ENCODE measurements around the gene CDC42BPB.

CDC42BPB gene

DNA sequence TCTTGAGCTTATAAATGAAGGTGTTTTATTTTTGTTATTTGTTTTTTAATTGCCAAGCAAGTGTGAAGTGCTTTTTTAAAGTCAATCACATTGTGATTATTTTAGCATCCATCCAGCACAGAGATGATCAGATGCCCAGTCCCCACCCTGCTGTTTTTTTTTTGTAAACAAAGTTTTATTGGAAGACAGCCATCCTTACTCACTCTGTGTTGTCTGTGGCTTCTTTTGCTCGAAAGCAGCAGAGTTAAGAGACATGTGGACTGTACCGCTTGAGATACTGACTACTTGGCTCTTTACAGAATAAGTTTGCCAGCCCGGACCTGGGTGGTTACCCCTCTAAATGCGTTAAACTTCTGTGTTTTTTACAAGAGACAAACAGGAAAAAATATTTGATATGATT, 165.8 kb downstream of the CDC42BPB start:
- Histone ChIP-seq H3K36me3 (ENCODE audit: control insufficient read depth in 2 of 2, insufficient read depth in 2 of 2, low read length in 2 of 2) (peaks cover 3 to 11% of the 10 kb centered on the region in 2 donors), H3K9me3 (ENCODE audit: control insufficient read depth in 2 of 2, low read length in 2 of 2) (no peaks in the 10 kb centered on the region), H3K27ac (ENCODE audit: low read length) (no peak overlapping the region), H3K4me3 (ENCODE audit: low read length in 2 of 2) (no peak overlapping the region), H3K9ac (ENCODE audit: low read length in 2 of 2) (no peak overlapping the region), H3K4me1 (ENCODE audit: control insufficient read depth, insufficient read depth, low read length) (peaks cover 8% of the 10 kb centered on the region), H3K27me3 (ENCODE audit: control insufficient read depth in 1 of 2, insufficient read depth in 2 of 2, low read length in 2 of 2) (no peaks in the 10 kb centered on the region)

DNA sequence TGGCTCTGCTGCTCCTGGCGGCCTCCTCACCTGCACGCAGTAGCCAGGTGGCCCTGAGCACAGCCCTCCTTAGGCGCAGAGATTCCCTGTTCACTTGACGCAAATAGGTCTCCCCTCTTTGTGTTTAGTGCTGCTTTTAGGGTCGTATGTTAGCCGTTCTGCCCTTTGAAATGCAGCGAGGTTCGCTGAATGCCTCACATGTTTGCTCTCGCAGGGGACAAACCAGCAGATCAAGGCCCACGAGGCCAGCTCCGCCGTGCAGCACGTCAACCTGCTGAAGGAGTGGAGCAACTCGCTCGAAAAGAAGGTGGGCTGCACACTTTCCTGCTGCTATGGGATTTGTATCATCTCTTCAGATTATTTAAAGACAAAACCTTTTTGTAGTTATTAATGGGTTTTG, 166.2 kb downstream of the CDC42BPB start:
- H3K9ac ChIP-seq (ENCODE audit: low read length in 2 of 2) = no peak overlapping the region
- peaks cover 8% of the 10 kb centered on the region for H3K4me1 ChIP-seq (ENCODE audit: control insufficient read depth, insufficient read depth, low read length)
- no peak overlapping the region for H3K27ac ChIP-seq (ENCODE audit: low read length)
- no peaks in the 10 kb centered on the region for H3K27me3 ChIP-seq (ENCODE audit: control insufficient read depth in 1 of 2, insufficient read depth in 2 of 2, low read length in 2 of 2)
- H3K9me3 ChIP-seq (ENCODE audit: control insufficient read depth in 2 of 2, low read length in 2 of 2) = no peaks in the 10 kb centered on the region
- H3K36me3 ChIP-seq (ENCODE audit: control insufficient read depth in 2 of 2, insufficient read depth in 2 of 2, low read length in 2 of 2) = peaks cover 3 to 11% of the 10 kb centered on the region in 2 donors
- no peak overlapping the region for H3K4me3 ChIP-seq (ENCODE audit: low read length in 2 of 2)

DNA sequence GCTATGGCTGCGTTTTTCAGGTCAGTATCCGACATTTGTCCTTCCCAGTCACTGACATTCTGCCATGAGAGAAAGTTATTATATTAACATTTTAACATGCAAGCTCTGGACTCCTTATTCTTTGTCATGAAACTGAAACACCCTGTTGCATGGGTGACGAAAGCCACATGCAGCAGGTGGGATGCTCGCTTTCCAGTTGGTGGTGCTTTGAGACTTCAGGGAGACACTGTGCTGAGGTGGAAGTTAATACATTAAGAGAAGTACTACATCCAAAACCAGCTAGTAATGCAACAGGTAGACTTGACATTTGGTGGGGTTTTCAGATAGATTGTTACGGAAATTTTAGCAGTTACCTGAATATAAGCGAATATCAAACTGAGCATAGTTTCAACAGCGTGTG, 167.7 kb downstream of the CDC42BPB start:
- Histone ChIP-seq H3K4me3 (ENCODE audit: low read length in 2 of 2) (no peak overlapping the region), H3K9ac (ENCODE audit: low read length in 2 of 2) (no peak overlapping the region), H3K9me3 (ENCODE audit: control insufficient read depth in 2 of 2, low read length in 2 of 2) (no peaks in the 10 kb centered on the region), H3K27me3 (ENCODE audit: control insufficient read depth in 1 of 2, insufficient read depth in 2 of 2, low read length in 2 of 2) (no peaks in the 10 kb centered on the region), H3K27ac (ENCODE audit: low read length) (no peak overlapping the region), H3K4me1 (ENCODE audit: control insufficient read depth, insufficient read depth, low read length) (peaks cover 8% of the 10 kb centered on the region), H3K36me3 (ENCODE audit: control insufficient read depth in 2 of 2, insufficient read depth in 2 of 2, low read length in 2 of 2) (peaks cover 3 to 15% of the 10 kb centered on the region in 2 donors)

DNA sequence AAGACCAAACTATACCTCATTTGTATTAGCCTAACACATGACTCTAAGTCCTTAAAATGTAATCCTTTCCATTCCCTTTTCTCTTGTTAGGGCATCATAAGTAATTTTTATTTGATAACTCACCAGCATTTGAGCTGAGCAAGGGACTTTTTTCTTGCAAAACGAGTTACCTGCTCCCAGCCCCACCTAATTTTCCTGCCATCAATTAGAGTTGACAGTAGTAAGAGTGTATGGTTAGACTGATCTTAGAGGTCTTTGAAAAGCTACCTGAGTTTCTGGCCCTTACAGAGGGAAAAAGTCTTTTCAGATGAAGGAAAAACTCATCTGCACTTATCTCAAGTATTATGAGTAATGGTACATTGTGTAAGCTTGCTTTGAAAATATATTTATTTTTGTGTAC, 168.6 kb downstream of the CDC42BPB start:
- Histone ChIP-seq H3K36me3 (ENCODE audit: control insufficient read depth in 2 of 2, insufficient read depth in 2 of 2, low read length in 2 of 2) (peaks cover 3 to 15% of the 10 kb centered on the region in 2 donors), H3K4me1 (ENCODE audit: control insufficient read depth, insufficient read depth, low read length) (peaks cover 7% of the 10 kb centered on the region), H3K4me3 (ENCODE audit: low read length in 2 of 2) (no peak overlapping the region), H3K9me3 (ENCODE audit: control insufficient read depth in 2 of 2, low read length in 2 of 2) (no peaks in the 10 kb centered on the region), H3K27ac (ENCODE audit: low read length) (no peak overlapping the region), H3K27me3 (ENCODE audit: control insufficient read depth in 1 of 2, insufficient read depth in 2 of 2, low read length in 2 of 2) (no peaks in the 10 kb centered on the region), H3K9ac (ENCODE audit: low read length in 2 of 2) (no peak overlapping the region)

DNA sequence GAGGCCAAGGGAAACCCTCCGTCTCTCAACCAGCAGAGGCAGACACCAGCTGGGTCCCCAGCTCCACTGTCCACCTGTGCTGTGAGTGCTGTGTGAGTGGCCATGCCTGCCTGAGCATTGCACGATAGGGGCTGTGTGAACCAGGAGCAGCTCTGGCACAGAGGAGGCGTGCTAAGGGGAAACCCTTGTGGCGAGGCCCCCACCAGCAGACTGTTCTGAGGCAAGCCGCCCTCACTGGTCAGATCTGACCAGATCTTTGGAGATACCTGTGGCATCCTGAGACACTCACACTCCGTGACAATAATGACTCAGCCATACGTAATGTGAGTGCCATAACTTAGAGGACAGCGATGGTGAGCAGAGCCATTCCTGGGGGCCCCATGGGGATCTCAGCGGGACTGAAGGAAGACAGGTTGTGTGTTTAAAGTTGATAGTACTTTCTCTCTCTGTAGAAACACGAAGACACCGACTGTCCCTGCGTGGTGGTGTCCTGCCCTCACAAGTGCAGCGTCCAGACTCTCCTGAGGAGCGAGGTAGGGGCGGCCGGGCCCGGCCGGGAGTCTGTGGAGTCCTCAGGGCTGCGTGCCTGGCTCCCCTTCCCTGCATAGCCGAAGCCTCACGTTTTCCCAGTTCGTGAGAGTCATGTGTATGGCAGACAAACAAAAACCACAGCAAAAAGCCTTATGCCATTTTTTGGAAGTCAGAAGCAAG, 171.5 kb downstream of the CDC42BPB start:
- peaks cover 3 to 15% of the 10 kb centered on the region in 2 donors for H3K36me3 ChIP-seq (ENCODE audit: control insufficient read depth in 2 of 2, insufficient read depth in 2 of 2, low read length in 2 of 2)
- no peak overlapping the region for H3K27ac ChIP-seq (ENCODE audit: low read length)
- no peak overlapping the region for H3K4me3 ChIP-seq (ENCODE audit: low read length in 2 of 2)
- no peak overlapping the region for H3K9ac ChIP-seq (ENCODE audit: low read length in 2 of 2)
- H3K9me3 ChIP-seq (ENCODE audit: control insufficient read depth in 2 of 2, low read length in 2 of 2) = no peaks in the 10 kb centered on the region
- H3K4me1 ChIP-seq (ENCODE audit: control insufficient read depth, insufficient read depth, low read length) = no peaks in the 10 kb centered on the region
- H3K27me3 ChIP-seq (ENCODE audit: control insufficient read depth in 1 of 2, insufficient read depth in 2 of 2, low read length in 2 of 2) = no peaks in the 10 kb centered on the region

DNA sequence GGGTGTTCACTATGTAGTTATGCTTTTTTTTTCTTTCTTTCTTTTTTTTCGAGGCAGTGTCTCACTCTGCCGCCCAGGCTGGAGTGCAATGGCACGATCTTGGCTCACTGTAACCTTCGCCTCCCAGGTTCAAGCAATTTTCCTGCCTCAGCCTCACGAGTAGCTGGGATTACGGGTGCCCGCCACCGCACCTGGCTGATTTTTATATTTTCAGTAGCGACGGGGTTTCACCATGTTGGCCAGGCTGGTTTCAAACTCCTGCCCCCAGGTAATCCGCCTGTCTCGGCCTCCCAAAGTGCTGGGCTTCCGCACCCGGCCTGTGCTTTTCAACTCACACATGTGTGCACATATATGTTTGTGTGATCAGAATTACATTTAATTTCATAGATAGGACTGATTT, 173.8 kb downstream of the CDC42BPB start:
- Histone ChIP-seq H3K36me3 (ENCODE audit: control insufficient read depth in 2 of 2, insufficient read depth in 2 of 2, low read length in 2 of 2) (peaks cover 0 to 8% of the 10 kb centered on the region in 2 donors), H3K4me3 (ENCODE audit: low read length in 2 of 2) (no peak overlapping the region), H3K9ac (ENCODE audit: low read length in 2 of 2) (no peak overlapping the region), H3K27ac (ENCODE audit: low read length) (no peak overlapping the region), H3K4me1 (ENCODE audit: control insufficient read depth, insufficient read depth, low read length) (no peaks in the 10 kb centered on the region), H3K27me3 (ENCODE audit: control insufficient read depth in 1 of 2, insufficient read depth in 2 of 2, low read length in 2 of 2) (no peaks in the 10 kb centered on the region), H3K9me3 (ENCODE audit: control insufficient read depth in 2 of 2, low read length in 2 of 2) (no peaks in the 10 kb centered on the region)

DNA sequence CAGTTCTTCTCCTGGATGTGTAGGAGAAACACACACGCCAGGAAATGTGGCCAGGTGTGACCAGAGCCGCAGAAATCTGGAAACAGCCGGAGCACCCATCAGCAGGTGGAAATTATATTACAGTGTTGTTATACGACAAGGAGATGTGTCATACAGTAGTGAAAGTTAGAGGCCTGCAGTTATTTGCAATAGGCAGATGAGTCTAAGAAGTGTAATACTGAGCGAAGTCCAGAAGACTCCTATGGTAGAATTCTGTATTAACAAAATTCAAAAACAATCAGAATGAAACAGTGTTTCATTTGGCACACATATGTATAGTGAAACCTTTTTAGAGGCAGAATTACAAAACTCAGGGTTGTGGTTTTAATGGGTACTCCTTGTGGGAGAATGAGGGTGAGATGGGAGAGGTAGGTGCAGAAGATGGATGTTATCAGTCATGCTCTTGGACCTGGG, 174.2 kb downstream of the CDC42BPB start:
- Histone ChIP-seq H3K9me3 (ENCODE audit: control insufficient read depth in 2 of 2, low read length in 2 of 2) (no peaks in the 10 kb centered on the region), H3K27ac (ENCODE audit: low read length) (no peak overlapping the region), H3K4me3 (ENCODE audit: low read length in 2 of 2) (no peak overlapping the region), H3K4me1 (ENCODE audit: control insufficient read depth, insufficient read depth, low read length) (no peaks in the 10 kb centered on the region), H3K9ac (ENCODE audit: low read length in 2 of 2) (no peak overlapping the region), H3K36me3 (ENCODE audit: control insufficient read depth in 2 of 2, insufficient read depth in 2 of 2, low read length in 2 of 2) (peaks cover 0 to 7% of the 10 kb centered on the region in 2 donors), H3K27me3 (ENCODE audit: control insufficient read depth in 1 of 2, insufficient read depth in 2 of 2, low read length in 2 of 2) (no peaks in the 10 kb centered on the region)
